ENCODE measurements around the gene NXN.

DNA sequence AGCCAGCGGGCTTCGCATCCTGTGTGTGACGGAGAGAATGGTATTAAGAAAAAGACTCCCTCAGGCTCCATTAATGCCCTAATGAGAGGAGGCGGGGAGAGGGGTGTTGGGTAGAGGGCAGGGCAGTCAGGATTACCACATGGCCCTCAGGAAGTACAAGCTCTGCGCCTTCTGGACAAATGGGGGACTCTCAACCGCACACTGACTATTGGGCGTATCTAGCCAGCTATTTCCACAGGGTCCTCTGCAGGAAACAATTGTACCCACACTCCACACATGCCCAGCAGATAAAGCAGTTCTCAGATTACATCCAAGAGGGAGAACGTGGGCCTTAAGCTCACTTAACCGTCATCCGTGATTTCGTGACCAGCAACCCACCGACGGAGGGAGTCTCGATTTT lies 14.7 kb downstream of the NXN start:
- no peak for TF ChIP-seq ZNF274 (IDR thresholded peaks at IDR 0.05; ENCODE audit: low read depth, low read length)
- no peak for TF ChIP-seq YY1 (IDR thresholded peaks at IDR 0.05; ENCODE audit: insufficient read depth, insufficient read length)
- no peak for TF ChIP-seq SUZ12 (IDR thresholded peaks at IDR 0.05; ENCODE audit: extremely low read depth, insufficient read depth, insufficient read length)

All from NT2/D1 (cell line).